HT1080 (cell line): Measurements from ENCODE around the gene BASP1. TPM values are rescaled to one million over a fixed set of nuclear protein-coding genes. Genes with fewer than 3 reads are reported as not detected.

ENCODE experiments used
- DNase-seq: peaks from one replicate; pipeline ENCODE4 v3.0.0-alpha.2; 2015; ENCODE audit warnings: low read depth
- polyA plus RNA-seq, 2 experiments: library from polyadenylated mRNA; depleted of rRNA; stranded (reverse); fragments of >200 nt; gene quantifications; 2 replicates each; pipeline ENCODE4 v1.2.3, GENCODE V29; 2015
- total RNA-seq: library from RNA; depleted of rRNA; stranded (reverse); fragments of >200 nt; shearing (Covaris generic); gene quantifications from 2 replicates; pipeline ENCODE4 v1.2.3, GENCODE V29; 2014; rRNA removed

The BASP1 gene, protein sequence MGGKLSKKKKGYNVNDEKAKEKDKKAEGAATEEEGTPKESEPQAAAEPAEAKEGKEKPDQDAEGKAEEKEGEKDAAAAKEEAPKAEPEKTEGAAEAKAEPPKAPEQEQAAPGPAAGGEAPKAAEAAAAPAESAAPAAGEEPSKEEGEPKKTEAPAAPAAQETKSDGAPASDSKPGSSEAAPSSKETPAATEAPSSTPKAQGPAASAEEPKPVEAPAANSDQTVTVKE
- total RNA-seq, result 134 and 149 TPM in 2 replicates
- polyA plus RNA-seq (2015; cell fraction: cytosol; rRNA removed), result 170 and 186 TPM in 2 replicates
- polyA plus RNA-seq (2015; cell fraction: nucleus; rRNA removed), result 70.1 and 81.9 TPM in 2 replicates

GRCh38 chr5:17217493-17218352 is at the start of gene BASP1:
Gene BASP1 (plus strand): TSS chr5:17217631. CDS start chr5:17275217, 57,586 bp downstream.
- DNase-seq, result peak; percentile 70

DNA sequence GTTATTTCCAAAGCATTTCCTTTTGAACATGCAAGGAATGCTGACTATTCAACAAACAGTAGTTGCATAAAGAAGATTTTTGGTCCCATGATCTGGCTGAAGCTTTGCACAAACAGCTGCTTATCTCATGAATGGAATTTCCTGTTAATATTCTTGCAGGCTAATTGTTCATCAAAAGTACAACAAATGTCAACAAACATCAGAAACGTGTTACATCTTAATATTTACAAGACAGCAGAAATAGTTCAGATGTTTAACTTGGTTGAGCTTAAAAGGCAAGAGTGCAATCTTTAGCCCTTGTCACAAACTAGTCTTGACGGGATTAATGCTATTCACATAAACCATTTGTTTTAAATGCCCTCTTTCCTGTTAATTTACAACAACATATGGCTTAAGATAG is 47.9 kb upstream of the BASP1 start:
- DNase-seq, result no peak

DNA sequence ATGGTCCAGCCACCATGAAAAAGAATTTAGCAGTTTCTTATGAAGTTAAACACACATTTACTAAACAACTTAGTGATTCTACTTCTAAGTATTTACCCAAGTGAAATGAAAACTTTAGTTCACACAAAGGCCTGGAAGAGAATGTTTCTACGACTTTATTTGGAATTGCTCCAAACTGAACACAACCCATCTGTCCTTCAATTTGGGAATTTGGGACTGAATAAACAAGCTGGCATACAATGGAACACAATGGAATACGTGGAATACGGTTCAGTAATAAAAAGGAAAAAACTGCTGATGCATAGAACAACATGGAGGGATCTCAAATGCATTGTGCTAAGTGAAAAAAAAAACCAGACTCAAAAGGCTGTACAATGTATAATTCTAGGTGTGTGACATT is 44.6 kb upstream of the BASP1 start:
- DNase-seq, result no peak

DNA sequence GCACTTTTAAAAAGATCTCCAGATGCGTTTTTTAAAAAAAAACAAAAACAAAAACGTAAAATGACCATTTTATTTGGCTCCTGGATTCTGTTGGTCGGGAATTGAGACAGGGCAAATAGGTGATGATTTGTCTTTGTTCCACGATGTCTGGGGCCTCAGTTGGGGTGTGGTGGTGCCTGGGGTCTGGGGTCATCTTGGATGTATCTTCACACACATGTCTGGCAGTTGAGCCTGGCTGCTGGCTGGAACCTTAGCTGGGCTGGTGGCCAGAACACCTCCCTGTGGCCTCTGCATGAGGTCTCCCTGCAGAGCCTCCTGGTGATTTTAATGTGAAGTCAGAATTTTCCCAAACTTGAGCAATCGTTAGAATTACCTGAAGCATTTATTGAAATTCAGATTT is 42.5 kb upstream of the BASP1 start:
- no peak for DNase-seq

DNA sequence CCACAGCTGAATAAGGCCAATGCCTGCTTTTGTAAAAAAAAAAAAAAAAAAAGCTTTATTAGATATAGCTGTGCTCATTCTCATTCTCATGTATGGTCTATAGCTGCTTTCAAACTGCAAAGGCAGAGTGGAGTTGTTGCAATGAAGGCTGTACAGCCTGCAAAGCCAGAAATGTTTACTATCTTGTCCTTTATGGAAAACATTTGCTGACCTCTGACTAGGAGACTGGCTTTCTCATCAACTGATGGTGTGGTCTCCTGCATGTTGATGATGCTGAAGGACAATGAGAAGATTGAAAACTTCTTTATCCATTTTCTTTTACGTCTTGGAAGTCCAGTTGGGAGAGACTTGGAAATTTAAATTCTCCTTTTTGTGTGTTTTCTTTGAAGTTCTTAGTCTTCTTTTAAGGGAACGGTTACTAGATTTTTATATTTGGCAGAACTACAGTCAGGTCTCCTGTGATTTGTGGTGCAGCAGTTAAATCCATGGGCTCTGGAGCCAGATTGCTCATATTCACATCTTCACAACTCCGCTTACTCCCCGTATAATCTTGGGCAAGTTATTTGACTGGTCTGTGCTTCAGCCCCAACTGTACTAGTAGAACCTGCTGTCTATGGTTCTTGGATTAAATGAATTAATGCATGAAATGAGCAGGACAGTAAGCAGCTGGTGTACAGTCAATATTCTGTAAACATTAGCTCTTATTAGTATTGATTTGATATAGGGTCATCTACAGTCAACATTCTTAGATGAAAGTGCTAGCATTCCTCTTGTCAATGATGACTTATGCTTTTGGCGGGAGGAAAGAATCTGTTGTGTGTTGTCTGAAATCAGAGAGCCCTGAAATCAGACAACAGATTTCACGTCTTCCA is 39.7 kb upstream of the BASP1 start:
- no peak for DNase-seq

DNA sequence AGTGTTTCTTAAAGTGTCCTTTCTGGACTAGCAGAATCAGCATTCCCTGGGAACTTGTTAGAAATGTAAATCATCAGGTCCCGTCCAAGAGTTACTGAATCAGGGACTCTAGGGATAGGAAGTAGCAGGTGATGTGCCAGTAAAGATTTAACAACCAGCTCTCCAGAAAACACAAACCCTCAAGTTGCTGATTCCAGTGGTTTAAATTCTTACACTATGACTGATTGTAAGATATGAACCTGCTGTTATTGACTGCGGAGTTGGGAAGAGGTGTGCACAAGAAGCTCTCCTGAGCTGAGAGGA is 39.1 kb upstream of the BASP1 start:
- DNase-seq, result no peak

DNA sequence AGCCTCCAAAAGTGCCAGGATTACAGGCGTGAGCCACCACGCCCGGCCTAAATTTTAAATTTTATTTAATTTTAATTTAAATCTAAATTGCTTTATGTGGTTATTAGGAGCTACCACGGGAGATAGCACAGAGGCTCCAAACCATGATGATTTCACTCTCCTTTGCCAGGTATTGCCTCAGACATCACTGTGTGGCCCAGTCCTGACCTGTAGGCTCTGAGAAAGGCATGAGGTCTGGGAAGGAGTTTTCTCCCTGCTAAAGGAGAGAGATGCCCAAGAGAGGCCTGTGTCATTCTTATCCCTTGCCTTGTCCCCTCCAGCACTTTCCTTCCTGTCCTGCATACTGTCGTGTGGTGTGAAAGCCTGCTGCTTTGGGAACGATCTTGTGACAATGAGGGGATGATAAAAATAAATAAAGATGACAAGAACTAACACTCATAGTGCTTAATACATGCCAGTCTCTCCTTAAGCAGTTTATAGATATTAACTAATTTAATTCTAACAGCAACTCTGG is 37.0 kb upstream of the BASP1 start:
- no peak for DNase-seq

GRCh38 chr5:17180864-17181723 is 36.3 kb upstream of the BASP1 start:
- peak; percentile 98 for DNase-seq

- peak; percentile 81 for DNase-seq
These were observed 34.9 kb upstream of the BASP1 start for GRCh38 chr5:17182494-17182893.

GRCh38 chr5:17182981-17183380 is 34.5 kb upstream of the BASP1 start:
- DNase-seq, result no peak

- no peak for DNase-seq
These were observed 33.6 kb upstream of the BASP1 start for GRCh38 chr5:17183831-17184230.

- DNase-seq, result no peak
These were observed 32.8 kb upstream of the BASP1 start for GRCh38 chr5:17184588-17184987.

DNA sequence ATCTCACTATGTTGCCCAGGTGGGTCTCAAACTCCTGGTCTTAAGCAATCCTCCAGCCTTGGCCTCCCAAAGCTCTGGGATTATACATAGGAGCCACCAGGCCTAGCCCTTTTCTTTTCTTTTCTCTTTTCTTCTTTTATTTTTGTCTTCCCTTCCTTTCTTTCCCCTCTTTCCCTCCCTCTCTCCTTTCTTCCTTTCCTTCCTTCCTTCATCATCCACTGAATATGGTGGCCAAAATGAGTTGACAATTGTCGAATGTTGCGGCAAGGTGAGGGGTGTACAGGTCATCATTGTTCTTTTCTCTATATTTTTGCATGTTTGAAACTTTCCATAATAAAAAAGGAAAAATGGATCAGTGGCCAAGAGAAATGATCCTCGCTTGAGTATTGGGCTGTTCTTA is 32.1 kb upstream of the BASP1 start:
- DNase-seq, result no peak

DNA sequence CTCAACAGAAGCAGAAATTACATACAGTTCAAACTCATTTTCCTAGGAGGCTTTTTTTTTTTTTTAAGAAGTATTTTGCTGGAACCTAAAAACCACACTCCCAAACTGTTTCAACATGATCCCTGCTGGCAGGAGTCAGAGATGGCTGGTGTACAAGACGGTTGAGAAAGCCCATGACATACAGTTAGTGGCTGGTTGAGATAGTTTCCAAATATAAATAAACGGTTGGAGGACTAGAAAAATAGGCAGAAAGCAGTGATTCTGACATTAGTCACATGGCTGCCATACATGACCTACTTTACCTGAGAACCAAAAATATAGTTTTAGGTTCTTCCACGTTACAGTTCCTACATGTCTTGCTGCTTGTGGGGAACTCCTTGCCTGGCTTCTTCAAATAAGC is 31.7 kb upstream of the BASP1 start:
- DNase-seq, result peak; percentile 44

DNA sequence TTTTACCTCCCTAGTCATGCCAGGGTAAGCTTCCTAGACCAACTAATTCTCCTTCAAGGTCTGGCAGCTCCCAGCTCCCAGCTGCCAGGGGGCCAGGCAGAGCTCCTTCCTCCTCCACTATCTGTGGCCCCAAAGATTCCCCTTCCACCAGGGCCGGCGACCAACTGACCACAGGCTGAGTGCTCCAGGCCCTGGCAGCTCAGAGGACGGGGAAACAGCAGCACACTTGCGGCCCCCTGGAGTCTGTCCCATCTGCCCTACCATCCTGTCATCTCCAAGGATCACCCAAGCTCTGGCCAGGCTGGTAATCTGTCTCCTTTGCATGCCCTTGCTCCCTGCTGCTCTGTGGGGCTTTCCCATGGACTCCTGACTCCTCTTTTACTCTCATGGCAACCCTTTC is 31.2 kb upstream of the BASP1 start:
- no peak for DNase-seq

DNA sequence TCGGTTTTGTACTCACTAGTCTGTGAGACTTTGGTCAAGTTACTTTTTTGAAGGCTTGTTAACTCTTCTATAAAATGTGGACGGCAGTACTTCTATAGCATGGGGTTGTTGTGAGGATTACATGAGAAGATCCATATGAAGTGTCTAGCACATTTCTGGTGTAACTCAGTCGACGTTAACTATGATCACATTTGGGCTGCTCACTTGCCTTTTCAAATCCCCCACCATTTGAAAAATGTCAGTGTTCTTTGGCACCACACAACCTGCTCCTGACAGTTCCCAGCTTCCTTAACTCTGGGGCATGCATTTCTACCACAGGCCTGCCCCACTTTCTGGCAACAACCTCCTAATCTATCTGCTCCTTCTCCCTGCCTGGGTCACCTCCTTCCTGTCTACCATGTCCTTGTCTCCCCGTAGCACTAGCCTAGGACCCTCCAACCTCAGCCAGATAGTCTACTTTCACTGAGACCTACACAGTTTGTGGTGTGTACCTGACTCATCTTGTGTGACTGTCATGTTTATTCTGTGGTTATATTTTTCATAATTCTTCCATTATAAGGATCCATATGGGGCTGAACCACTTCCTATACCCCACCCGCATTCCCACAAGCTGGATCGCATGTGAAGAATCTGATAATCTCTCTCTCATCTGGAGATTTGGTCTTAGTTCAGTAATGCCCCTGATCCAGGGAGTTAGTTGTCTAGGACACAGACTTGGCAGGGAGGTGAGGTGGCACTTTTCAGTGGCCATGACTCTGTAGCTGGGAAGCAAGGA is 30.2 kb upstream of the BASP1 start:
- peak; percentile 91 for DNase-seq

DNA sequence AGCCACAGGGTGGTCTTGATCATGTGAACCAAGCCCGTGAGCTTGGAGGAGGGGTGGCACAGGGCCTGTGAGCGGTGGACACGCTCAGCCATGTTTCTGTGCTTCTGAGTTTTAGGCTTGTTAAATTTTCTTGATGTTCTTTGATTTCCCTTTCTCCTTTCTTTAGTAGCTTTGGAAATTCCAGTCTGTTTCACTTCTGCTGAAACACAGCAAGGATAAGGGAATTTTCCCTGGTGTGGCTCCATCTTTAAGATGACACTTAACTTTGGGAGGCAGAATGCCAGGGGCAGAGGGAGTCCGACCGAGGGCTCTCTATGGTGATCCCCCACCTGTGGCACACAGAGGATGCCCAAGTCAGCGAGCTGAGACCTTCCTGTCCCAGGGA is 29.7 kb upstream of the BASP1 start:
- no peak for DNase-seq

- peak; percentile 83 for DNase-seq
These were observed 27.9 kb upstream of the BASP1 start for GRCh38 chr5:17189381-17190036.

GRCh38 chr5:17190242-17190778 is 27.1 kb upstream of the BASP1 start:
- peak; percentile 76 for DNase-seq
